Amniotic stem cell (primary cell): ENCODE results near the gene MIF.
"Not testable (repeated sequence)": the region's sequence is repeated elsewhere in the genome, so short reads cannot be mapped to it uniquely, and the experiment has no call there.

Experiments used
- DNase-seq: peaks from one replicate; lab custom pipeline; 2025; lab: John Stamatoyannopoulos, UW

The MIF gene

GRCh38 chr22:23877566-23877965 is 16.6 kb upstream of the MIF start:
- DNase-seq: no peak

DNA sequence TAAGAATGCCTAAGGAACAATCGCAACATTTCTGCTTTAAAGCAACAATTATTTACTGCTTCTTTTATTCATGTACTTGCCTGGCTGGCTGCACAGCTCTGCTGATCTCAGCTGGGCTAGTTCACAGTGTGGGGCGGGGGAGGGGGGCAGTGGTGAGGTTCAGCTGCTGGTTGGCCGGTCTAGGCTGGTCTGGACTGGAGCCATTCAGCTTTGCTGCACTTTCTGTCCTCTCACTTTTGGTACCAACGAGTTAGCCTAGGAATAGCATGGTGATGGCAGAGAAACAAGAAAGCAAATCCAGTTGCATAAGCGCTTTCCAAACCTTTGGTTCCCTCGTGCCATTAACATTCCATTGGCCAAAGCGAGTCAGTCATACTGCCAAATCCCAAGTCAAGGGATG is 16.0 kb upstream of the MIF start:
- no peak for DNase-seq

- no peak for DNase-seq
Measured at GRCh38 chr22:23882370-23882769, 11.8 kb upstream of the MIF start.

GRCh38 chr22:23883658-23884057 is 10.5 kb upstream of the MIF start:
- no peak for DNase-seq

DNA sequence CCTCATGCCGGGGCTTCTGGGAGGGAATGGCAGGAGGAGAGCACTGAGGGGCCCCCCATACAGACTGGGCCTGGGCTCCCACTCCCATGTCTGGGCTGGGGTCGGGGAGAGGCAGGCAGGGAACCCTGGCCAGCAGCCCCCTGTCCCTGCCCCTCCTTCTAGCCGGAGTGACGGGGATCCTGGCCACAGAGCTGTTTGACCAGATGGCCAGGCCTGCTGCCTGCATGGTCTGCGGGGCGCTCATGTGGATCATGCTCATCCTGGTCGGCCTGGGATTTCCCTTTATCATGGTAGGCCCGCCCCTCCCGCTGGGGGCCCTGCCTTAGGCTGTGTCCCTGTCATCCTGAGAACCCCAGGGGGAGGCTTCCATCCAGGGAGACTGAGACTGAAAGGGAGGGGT is 10.0 kb upstream of the MIF start:
- DNase-seq: no peak

- no peak for DNase-seq
Measured at GRCh38 chr22:23888615-23889401, 5.4 kb upstream of the MIF start.

GRCh38 chr22:23889620-23890019 is 4.6 kb upstream of the MIF start:
- DNase-seq: no peak

DNA sequence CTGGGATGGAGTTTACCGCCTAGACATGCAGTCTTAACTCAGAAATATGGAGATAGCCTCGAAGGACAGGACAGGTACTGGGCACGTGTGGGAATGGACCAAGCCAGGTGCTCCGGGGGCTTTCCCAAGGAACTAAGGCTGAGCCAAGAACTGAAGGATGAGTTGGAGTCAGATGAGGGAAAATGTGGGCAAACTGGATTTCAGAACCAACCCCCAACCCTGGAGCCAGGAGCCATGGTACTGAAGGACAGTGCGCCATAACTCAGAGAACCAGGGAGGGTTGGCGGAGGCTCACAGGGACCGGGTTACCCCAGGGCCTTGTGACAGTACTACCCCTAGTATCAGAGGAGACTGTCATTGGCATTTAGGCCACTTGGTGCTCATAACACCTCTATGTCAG is 2.5 kb upstream of the MIF start:
- DNase-seq: no peak

DNA sequence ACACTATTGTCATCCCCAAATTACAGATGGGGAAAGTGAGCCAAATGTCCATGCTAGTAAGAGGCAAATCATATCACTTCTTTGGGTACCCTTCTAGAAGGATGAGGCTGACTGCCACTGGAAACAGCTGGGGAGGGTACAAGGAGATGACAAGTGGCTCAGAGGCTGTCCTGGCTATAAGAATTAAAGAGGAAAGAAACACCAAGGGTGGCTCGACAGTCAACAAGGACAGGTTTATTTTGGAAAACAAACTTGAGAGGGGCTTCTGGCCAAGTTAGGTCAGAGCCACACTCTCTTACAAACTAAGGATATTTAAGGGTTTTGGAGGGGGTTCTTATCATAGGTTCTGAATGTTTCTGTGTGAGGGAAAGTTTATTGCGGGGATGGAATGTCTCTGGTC is 2.1 kb upstream of the MIF start:
- DNase-seq: no peak

DNA sequence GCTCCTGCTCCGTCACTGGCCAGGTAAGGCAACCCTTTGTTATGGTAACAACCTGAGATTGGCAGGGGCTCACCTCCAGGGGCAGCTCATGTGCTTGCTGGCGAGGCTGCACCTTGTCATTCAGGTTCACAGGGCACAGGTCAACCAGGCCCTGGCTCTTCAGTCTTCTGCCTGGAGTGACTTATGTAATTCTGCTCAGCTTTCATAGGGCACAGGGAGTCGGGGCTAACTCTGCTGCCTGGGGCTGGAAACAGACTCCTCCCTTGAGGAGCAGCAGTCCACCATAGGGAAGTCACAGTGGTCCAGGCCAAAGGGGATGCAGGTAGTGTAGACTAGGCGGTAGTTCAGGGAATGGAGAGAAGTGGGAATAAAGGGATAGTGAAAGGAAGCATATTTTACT is 1.5 kb upstream of the MIF start:
- DNase-seq: no peak

DNA sequence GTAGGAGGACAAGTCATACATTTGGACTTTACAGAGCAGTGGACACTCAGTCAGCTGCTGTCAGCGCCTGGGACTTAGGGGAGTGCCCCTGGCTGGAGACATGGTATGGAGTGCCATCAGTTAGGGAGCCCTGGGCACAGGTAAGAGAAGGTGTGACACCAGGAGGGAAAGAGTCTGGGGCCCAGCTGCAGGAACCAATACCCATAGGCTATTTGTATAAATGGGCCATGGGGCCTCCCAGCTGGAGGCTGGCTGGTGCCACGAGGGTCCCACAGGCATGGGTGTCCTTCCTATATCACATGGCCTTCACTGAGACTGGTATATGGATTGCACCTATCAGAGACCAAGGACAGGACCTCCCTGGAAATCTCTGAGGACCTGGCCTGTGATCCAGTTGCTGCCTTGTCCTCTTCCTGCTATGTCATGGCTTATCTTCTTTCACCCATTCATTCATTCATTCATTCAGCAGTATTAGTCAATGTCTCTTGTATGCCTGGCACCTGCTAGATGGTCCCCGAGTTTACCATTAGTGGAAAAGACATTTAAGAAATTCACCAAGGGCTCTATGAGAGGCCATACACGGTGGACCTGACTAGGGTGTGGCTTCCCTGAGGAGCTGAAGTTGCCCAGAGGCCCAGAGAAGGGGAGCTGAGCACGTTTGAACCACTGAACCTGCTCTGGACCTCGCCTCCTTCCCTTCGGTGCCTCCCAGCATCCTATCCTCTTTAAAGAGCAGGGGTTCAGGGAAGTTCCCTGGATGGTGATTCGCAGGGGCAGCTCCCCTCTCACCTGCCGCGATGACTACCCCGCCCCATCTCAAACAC is 850 bp upstream of the MIF start:
- DNase-seq: no peak

DNA sequence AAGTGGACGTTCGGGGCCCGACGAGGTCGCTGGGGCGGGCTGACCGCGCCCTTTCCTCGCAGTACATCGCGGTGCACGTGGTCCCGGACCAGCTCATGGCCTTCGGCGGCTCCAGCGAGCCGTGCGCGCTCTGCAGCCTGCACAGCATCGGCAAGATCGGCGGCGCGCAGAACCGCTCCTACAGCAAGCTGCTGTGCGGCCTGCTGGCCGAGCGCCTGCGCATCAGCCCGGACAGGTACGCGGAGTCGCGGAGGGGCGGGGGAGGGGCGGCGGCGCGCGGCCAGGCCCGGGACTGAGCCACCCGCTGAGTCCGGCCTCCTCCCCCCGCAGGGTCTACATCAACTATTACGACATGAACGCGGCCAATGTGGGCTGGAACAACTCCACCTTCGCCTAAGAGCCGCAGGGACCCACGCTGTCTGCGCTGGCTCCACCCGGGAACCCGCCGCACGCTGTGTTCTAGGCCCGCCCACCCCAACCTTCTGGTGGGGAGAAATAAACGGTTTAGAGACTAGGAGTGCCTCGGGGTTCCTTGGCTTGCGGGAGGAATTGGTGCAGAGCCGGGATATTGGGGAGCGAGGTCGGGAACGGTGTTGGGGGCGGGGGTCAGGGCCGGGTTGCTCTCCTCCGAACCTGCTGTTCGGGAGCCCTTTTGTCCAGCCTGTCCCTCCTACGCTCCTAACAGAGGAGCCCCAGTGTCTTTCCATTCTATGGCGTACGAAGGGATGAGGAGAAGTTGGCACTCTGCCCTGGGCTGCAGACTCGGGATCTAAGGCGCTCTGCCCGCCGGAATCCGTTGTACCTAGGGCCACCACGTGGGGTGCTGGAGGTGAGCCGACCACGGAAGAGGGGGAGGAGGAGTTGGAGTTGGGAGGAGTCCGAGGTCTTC is 771 bp downstream of the MIF start:
- no peak for DNase-seq

GRCh38 chr22:23895599-23896144 is 1.5 kb downstream of the MIF start:
- no peak for DNase-seq

DNA sequence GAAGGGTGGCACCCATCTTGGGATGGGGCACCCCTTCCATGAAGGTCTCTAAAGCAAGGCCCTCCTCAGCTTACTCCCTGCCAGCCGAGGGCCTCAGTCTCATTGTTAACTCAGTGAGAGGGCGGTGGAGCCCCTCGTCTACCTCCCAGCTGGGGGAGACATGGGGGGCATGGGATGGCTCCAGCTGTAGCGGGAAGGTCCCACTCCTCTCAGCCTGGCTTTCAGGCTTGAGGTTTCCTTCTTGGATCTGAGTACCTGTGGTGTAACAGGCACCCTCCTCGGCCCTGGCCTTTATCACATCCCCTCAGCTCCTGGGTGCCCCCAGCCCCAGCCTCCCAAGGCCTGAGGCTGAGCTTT is 2.0 kb downstream of the MIF start:
- DNase-seq: no peak

DNA sequence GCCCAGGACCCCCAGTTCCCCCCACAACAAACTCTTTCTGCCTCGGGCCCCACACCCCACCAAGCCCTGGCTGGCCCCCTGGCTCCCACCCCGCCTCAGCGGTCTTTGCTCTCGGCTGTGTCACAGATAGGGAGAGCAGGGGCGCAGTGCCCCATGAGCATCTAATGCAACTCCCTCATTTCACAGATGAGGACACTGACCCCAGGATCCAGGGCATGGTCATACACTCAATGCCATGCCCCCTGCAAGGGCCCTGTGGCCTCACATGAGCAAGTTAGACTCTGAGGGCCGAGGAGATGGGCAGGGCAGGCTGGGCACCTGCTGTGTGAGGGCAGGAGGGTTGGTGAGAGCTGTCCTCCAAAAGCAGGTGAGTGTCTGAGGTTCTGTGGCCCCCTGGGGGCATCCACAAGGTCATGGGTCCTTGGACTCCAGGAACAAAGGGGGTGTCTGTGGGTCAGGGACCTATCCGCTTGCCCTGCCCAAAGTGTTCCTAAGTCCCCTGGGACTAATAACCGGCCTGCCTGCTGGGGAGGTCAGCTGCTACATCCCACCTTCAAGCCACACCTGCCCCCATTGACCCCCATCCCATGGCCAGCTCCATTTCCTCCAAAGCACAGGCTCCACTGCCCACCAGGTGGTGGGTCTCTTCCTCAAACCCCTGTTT is 2.5 kb downstream of the MIF start:
- no peak for DNase-seq

DNA sequence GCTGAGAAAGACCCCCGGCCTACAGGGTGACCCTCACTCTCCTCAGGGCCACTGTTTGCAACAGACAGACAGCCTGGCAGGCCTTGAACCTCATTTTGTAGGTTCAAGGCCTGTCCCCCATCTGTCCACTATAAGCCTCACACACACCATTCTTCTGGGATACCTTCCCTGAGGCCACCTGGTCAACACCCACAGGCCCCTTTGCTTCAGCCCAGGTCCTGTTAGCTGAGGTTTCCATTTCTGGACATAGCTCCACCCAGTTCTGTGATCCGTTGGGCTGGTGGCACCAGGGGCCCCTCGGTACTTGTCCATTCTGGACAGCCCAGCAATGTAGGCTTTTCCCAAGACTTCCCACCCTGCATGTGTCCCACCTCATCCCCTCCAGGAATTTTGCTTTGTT is 3.1 kb downstream of the MIF start:
- no peak for DNase-seq

DNA sequence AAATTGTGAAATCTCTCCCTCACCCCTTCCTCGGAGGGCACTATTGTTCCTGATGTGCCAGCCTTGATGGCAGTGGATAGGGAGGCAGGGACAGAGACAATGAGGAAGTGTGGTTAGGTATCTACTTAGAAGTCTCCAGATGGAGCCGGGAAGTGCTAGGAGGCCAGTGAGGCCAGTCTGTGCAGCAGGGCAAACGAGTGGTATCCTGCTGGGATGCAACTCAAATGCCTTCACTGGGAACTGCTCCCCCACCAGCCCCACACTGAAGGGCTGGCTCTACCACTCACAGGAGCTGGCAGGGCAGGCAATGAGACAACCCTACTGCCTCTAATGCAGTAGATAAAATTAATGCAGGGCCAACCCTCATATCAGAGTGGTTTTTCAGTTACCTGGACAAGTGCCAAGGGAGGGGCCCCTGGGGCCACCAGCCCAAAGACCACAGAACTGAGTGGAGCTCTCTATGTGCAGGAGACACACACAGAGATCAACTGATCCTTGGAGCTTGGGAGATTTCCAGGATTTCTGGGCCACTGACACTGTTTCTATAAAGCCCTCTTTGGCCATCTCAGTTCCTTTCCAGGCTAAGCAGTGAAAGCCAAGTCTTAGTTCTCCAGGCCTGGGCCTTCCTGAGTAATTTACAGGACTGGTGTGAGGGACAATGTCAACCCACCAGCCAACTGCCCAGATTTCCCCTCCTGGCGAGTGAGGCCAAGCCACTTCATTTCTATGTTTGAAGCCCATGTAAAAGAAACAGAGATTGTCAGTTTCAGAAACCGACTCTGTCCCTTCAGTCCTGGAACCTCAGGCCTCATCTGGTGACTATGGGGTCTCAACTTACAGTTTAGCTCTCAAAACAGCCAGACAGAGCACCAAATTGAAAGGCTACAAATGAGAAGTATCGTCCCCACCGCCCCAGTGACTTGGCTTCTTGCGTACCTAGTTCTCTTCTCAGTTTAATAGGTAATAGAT is 4.1 kb downstream of the MIF start:
- DNase-seq: no peak

DNA sequence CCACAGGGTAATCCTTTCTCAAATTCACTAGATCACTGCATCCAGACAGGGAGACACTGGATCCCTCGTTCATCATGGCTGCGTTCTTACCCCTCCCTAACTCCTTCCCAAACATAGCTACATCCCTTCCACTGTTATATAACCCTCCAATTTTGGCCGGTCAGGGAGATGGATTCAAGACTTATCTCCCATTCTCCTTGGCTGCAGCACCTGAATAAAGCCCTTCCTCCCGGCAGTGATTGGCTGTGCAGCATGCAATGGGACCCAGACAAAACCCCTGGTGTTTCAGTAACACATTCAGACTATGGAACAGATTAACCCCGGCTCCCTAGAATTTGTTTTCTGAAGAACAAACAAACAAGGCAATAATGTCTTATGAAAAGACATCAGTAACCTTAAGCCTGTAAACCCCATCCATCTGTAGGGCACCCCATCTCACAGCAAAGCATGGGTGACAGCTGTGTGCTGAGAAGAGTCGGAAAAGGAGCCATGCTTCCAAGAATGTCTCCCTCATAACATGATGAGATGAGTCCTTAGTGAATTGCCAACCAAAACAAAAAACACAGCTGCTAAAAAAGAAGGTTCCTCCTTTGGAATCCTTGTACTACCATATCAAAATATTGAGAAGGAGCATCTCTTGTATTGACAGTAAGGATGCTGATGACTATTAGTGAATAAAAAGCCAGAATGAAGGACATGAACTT is 5.0 kb downstream of the MIF start:
- no peak for DNase-seq

DNA sequence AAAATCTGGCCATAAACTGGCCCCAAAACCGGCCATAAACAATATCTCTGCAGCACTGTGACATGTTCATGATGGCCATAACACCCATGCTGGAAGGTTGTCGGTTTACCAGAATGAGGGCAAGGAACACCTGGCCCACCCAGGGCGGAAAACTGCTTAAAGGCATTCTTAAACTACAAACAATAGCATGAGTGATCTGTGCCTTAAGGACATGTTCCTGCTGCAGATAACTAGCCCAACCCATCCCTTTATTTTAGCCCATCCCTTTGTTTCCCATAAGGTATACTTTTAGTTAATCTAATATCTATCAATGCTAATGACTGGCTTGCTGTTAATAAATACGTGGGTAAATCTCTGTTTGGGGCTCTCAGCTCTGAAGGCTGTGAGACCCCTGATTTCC is 6.0 kb downstream of the MIF start:
- DNase-seq: not testable (repeated sequence)

DNA sequence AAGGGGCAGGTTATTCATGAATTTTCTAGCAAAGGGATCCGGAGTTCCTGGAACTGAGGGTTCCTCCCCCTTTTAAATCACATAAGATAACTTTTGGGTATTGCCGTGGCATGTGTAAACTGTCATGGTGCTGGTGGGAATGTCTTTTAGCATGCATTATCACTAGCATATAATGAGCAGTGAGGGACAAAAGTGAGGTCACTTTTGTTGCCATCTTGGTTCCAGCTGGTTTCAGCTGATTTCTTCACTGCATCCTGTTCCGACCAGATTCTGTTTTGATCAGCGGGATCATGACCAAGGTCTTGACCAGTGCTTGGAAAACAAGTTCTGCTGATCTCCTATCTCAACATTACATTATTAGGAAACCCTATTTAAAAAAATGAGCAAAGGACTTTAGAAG is 7.4 kb downstream of the MIF start:
- no peak for DNase-seq
